Cardiac atrium fibroblast (primary cell): ENCODE data around the gene PRRG1. TPM values are rescaled to one million over a fixed set of nuclear protein-coding genes. Genes with fewer than 3 reads are reported as not detected.

Experiments used
- total RNA-seq: library from RNA; depleted of rRNA; stranded (reverse); fragments of >200 nt; gene quantifications from 2 replicates; pipeline ENCODE4 v1.2.3, GENCODE V29; 2015

The PRRG1 gene
- 27.5 and 27.6 TPM in 2 replicates for total RNA-seq

GRCh38 chrX:37349221-37350033 lies at the start of gene PRRG1:
Gene PRRG1, plus strand, starts transcription at chrX:37349364. Its CDS starts 56,886 bp downstream, at chrX:37406250.

Other genes with a start within 250 kb of the PRRG1 start
- under 0.01 and 1.6 TPM in 2 replicates for gene LANCL3, start 222.3 kb downstream of the PRRG1 start, total RNA-seq